K562 (cell line): ENCODE measurements around the gene PGM5.

Source experiments
- EZH2 ChIP-seq: IDR thresholded peaks from 2 replicates; pipeline ENCODE4 v1.6.1; 2012; ENCODE audit warnings: low read depth, mild to moderate bottlenecking, inconsistent platforms, low read length, borderline replicate concordance
- FOXA1 ChIP-seq: fragments of 450-650 bp; IDR thresholded peaks from 2 replicates; pipeline ENCODE4 v1.6.1; 2016; ENCODE audit warnings: mild to moderate bottlenecking, borderline replicate concordance
- KLF16 ChIP-seq: IDR thresholded peaks from 2 replicates; pipeline ENCODE4 v1.6.1; 2016; ENCODE audit warnings: antibody characterized with exemption
- PHF20 ChIP-seq: fragments of 450-650 bp; IDR thresholded peaks from 2 replicates; pipeline ENCODE4 v1.6.1; 2018; ENCODE audit not compliant: partially characterized antibody

GRCh38 chr9:68473790-68474189 lies 117.4 kb downstream of the PGM5 start:
- TF ChIP-seq PHF20 (no peak), FOXA1 (no peak), EZH2 (no peak), KLF16 (no peak)
